B cell (primary cell): ENCODE measurements around the gene STBD1. TPM values are rescaled to one million over a fixed set of nuclear protein-coding genes. Genes with fewer than 3 reads are reported as not detected.

Experiments used
- ATAC-seq: fragments of 200-7000 bp; cut with Tn5 transposase; one replicate; pipeline ENCODE4 v1.10.0; 2021; ENCODE audit warnings: low read depth, mild to moderate bottlenecking, moderate number of reproducible peaks, moderate library complexity
- CTCF ChIA-PET: fragments of 350-600 bp; sonication (Branson Sonifier 250); formaldehyde crosslinking; loops from one replicate; lab custom pipeline; 2021; ENCODE audit warnings: antibody characterized with exemption, inconsistent platforms; lab: Charles Lee
- POLR2A ChIA-PET: fragments of 350-600 bp; sonication (Branson Sonifier 250); formaldehyde crosslinking; loops from one replicate; lab custom pipeline; 2021; ENCODE audit warnings: antibody characterized with exemption; lab: Charles Lee
- DNase-seq: peaks from one replicate; pipeline ENCODE4 v3.0.0; 2013
- H2AFZ ChIP-seq: 2 replicates; pipeline ENCODE4 v1.6.1; 2012; ENCODE audit warnings: mild to moderate bottlenecking, low read depth, low read length; ENCODE audit not compliant: insufficient read depth, poor library complexity, severe bottlenecking
- H3K27ac ChIP-seq, 2 donors: 1 replicate in 1 of 2; 2 replicates in 1 of 2; pipeline ENCODE4 v1.5.1; 2012 to 2013; ENCODE audit warnings: low read length in 2 of 2, mild to moderate bottlenecking in 2 of 2, moderate library complexity in 1 of 2
- H3K27me3 ChIP-seq, 4 experiments: fragments of 200-600 bp in 1 of 4; sonication (generic) in 1 of 4; replicated peaks in 1 of 4; 1 replicate in 2 of 4; 2 replicates in 2 of 4; pipeline versions ENCODE4 v1.6.1 to v1.7.0; 2013 to 2016; ENCODE audit warnings: low read length in 3 of 4, mild to moderate bottlenecking in 2 of 4, mixed read lengths in 1 of 4, moderate library complexity in 1 of 4; ENCODE audit not compliant: insufficient read depth in 4 of 4, control insufficient read depth in 3 of 4; ENCODE audit errors: control extremely low read depth in 1 of 4
- H3K36me3 ChIP-seq, 2 experiments: replicated peaks in 1 of 2; 1 replicate in 1 of 2; 2 replicates in 1 of 2; pipeline versions ENCODE4 v1.6.1 to v1.7.1; 2013; ENCODE audit warnings: low read length in 1 of 2; ENCODE audit not compliant: insufficient read depth in 2 of 2, control insufficient read depth in 1 of 2; ENCODE audit errors: control extremely low read depth in 1 of 2, extremely low read depth in 1 of 2
- H3K4me1 ChIP-seq, 2 donors: fragments of 200-600 bp in 1 of 2; sonication (generic) in 1 of 2; 1 replicate in 1 of 2; 2 replicates in 1 of 2; pipeline versions ENCODE4 v1.5.1 to v1.6.1; 2013 to 2017; ENCODE audit warnings: low read length in 2 of 2; ENCODE audit not compliant: control insufficient read depth in 2 of 2, insufficient read depth in 2 of 2
- H3K4me2 ChIP-seq: replicated peaks from 2 replicates; pipeline ENCODE3; 2012; ENCODE audit warnings: mild to moderate bottlenecking, low read depth, low read length; ENCODE audit not compliant: poor library complexity, severe bottlenecking
- H3K4me3 ChIP-seq, 5 experiments: fragments of 200-600 bp in 1 of 5; sonication (generic) in 1 of 5; 1 replicate in 3 of 5; 2 replicates in 2 of 5; pipeline versions ENCODE4 v1.5.1 to v1.7.0; 2011 to 2016; ENCODE audit warnings: low read length in 4 of 5, mild to moderate bottlenecking in 4 of 5, low read depth in 2 of 5, control low read depth in 1 of 5, moderate library complexity in 1 of 5; ENCODE audit not compliant: insufficient read depth in 1 of 5; ENCODE audit errors: control extremely low read depth in 1 of 5, extremely low read depth in 1 of 5
- H3K79me2 ChIP-seq: fragments of 200-600 bp; sonication (generic); one replicate; pipeline ENCODE4 v1.6.0; 2016; ENCODE audit warnings: low read length; ENCODE audit not compliant: control insufficient read depth, insufficient read depth
- H3K9ac ChIP-seq: fragments of 200-600 bp; sonication (generic); 2 replicates; pipeline ENCODE4 v1.6.1; 2017; ENCODE audit warnings: mild to moderate bottlenecking, low read length, moderate library complexity
- H3K9me3 ChIP-seq, 3 donors: one replicate each; pipeline versions ENCODE4 v1.6.1 to v1.7.1; 2013; ENCODE audit warnings: low read length in 2 of 3; ENCODE audit not compliant: control insufficient read depth in 2 of 3, insufficient read depth in 1 of 3; ENCODE audit errors: control extremely low read depth in 1 of 3
- H4K20me1 ChIP-seq: 2 replicates; pipeline ENCODE4 v1.6.0; 2012; ENCODE audit warnings: mild to moderate bottlenecking, low read length; ENCODE audit not compliant: insufficient read depth, control insufficient read depth, poor library complexity, severe bottlenecking
- H3K27ac Mint-ChIP-seq: one replicate; pipeline ENCODE4 v1.8.0; 2021; ENCODE audit warnings: mixed read lengths
- H3K27me3 Mint-ChIP-seq: one replicate; pipeline ENCODE4 v1.8.0; 2021; ENCODE audit warnings: mixed read lengths
- H3K4me1 Mint-ChIP-seq: one replicate; pipeline ENCODE4 v1.8.0; 2021; ENCODE audit warnings: mixed read lengths
- H3K4me3 Mint-ChIP-seq: one replicate; pipeline ENCODE4 v1.8.0; 2021; ENCODE audit warnings: mixed read lengths
- H3K9me3 Mint-ChIP-seq: one replicate; pipeline ENCODE4 v1.8.0; 2022; ENCODE audit warnings: mixed read lengths; ENCODE audit not compliant: insufficient read depth
- CTCF ChIP-seq: fragments of 200-600 bp; IDR thresholded peaks from one replicate; pipeline ENCODE4 v1.8.0; 2022; ENCODE audit warnings: antibody characterized with exemption, mild to moderate bottlenecking
- EZH2 ChIP-seq: IDR thresholded peaks from 2 replicates; pipeline ENCODE4 v1.6.1; 2012; ENCODE audit warnings: borderline replicate concordance, low read depth, mild to moderate bottlenecking, moderate library complexity, low read length; ENCODE audit not compliant: insufficient read depth, poor library complexity, severe bottlenecking
- WGBS: methylation state at CpG from one replicate; pipeline ENCODE4 v1.1.5; 2013; ENCODE audit warnings: missing lambda C conversion rate; ENCODE audit not compliant: insufficient coverage; 5-methylcytosine and 5-hydroxymethylcytosine counted together
- intact Hi-C: fragments of 100-400 bp; cut with micrococcal nuclease; formaldehyde crosslinking; loops from one replicate; pipeline ENCODE4 v1.10.0; 2022
- polyA plus RNA-seq: library from polyadenylated mRNA; depleted of rRNA; stranded (reverse); fragments of >200 nt; gene quantifications from 2 replicates; pipeline ENCODE4 v1.2.3, GENCODE V29; 2012
- total RNA-seq, 2 donors: library from RNA; stranded (reverse); fragments of 120-200 nt in 1 of 2; gene quantifications; 1 replicate in 1 of 2; 2 replicates in 1 of 2; pipeline versions ENCODE4 v1.2.3 to v1.2.4, GENCODE V29; 2013 to 2022

The STBD1 gene
- total and polyA plus RNA-seq, 2 donors (not counting 1 experiment from before 2014, with no cell fraction given): not detected

GRCh38 chr4:76305033-76305687 lies 1.4 kb upstream of the STBD1 start:
- Mint-ChIP-seq H3K27me3 (peaks cover 46% of the 10 kb centered on the region), H3K4me1 (peaks cover 20% of the 10 kb centered on the region), H3K4me3 (peak overlapping the region; percentile 83), H3K27ac (no peak overlapping the region), H3K9me3 (no peaks in the 10 kb centered on the region)
- H3K9ac ChIP-seq: peak overlapping the region; percentile 55
- DNase-seq: no peak
- no peaks in the 10 kb centered on the region for H3K79me2 ChIP-seq
- no peak for TF ChIP-seq CTCF
- TF ChIP-seq EZH2: no peak
- peak overlapping the region; percentile 87 for H3K4me2 ChIP-seq
- ChIA-PET POLR2A (no interaction called here), CTCF (interaction anchor here (1.2 kb wide), 1 partner anchor 126 kb away, joined by 5 read pairs; no protein-coding TSS in a partner anchor)
- peaks cover 0 to 38% (median 8%) of the 10 kb centered on the region in 4 experiments for H3K27me3 ChIP-seq
- peak overlapping the region in 2 of 5 experiments; percentile 15 to 51 for H3K4me3 ChIP-seq
- 22% methylated on average over 3 of the region's 7 CpGs for WGBS
- no peak for ATAC-seq
- no peaks in the 10 kb centered on the region for H4K20me1 ChIP-seq
- peaks cover 0 to 6% (median 0%) of the 10 kb centered on the region in 3 donors for H3K9me3 ChIP-seq
- no peaks in the 10 kb centered on the region for H3K36me3 ChIP-seq
- peak overlapping the region; percentile 68 for H2AFZ ChIP-seq
- intact Hi-C loops: no loop called here
- H3K27ac ChIP-seq: no peak overlapping the region
- H3K4me1 ChIP-seq: peaks cover 20 to 22% of the 10 kb centered on the region in 2 donors
